Retinal pigment epithelial cell (primary cell): ENCODE measurements around the gene IL6R.
A peak's percentile ranks its signal among the peaks of the same experiment; 100 is the strongest.

ENCODE experiments used
- DNase-seq: peaks from one replicate; pipeline ENCODE4 v3.0.0-alpha.2; 2010; ENCODE audit warnings: low read depth
- H3K4me3 ChIP-seq: 2 replicates; pipeline ENCODE4 v1.5.1; 2011; ENCODE audit warnings: mild to moderate bottlenecking, low read length, control low read depth, moderate library complexity
- CTCF ChIP-seq: conservative IDR thresholded peaks from 2 replicates; pipeline ENCODE4 v1.5.1; 2011; ENCODE audit warnings: low read depth, low read length, control low read depth, inconsistent platforms

Gene IL6R

GRCh38 chr1:154436433-154436832 is 31.3 kb downstream of the IL6R start:
- no peak overlapping the region for H3K4me3 ChIP-seq
- TF ChIP-seq CTCF, result no peak
- no peak for DNase-seq

- TF ChIP-seq CTCF, result no peak
- H3K4me3 ChIP-seq, result no peak overlapping the region
- DNase-seq, result no peak
These were observed 35.1 kb downstream of the IL6R start for GRCh38 chr1:154440036-154440804.

GRCh38 chr1:154441241-154441888 is 36.2 kb downstream of the IL6R start:
- no peak overlapping the region for H3K4me3 ChIP-seq
- DNase-seq, result no peak
- TF ChIP-seq CTCF, result no peak

GRCh38 chr1:154442006-154442740 is 37.0 kb downstream of the IL6R start:
- no peak for DNase-seq
- TF ChIP-seq CTCF, result peak; percentile 58
- H3K4me3 ChIP-seq, result no peak overlapping the region

GRCh38 chr1:154443274-154444013 is 38.3 kb downstream of the IL6R start:
- DNase-seq, result no peak
- no peak overlapping the region for H3K4me3 ChIP-seq
- TF ChIP-seq CTCF, result no peak

GRCh38 chr1:154445040-154445472 is 39.9 kb downstream of the IL6R start:
- no peak for DNase-seq
- TF ChIP-seq CTCF, result no peak
- no peak overlapping the region for H3K4me3 ChIP-seq
